ENCODE data around the gene PTPRD. TPM values are rescaled to one million over a fixed set of nuclear protein-coding genes. Genes with fewer than 3 reads are reported as not detected.

The PTPRD gene
- total RNA-seq, 1 donor from 2014 or later, result 136 TPM

DNA sequence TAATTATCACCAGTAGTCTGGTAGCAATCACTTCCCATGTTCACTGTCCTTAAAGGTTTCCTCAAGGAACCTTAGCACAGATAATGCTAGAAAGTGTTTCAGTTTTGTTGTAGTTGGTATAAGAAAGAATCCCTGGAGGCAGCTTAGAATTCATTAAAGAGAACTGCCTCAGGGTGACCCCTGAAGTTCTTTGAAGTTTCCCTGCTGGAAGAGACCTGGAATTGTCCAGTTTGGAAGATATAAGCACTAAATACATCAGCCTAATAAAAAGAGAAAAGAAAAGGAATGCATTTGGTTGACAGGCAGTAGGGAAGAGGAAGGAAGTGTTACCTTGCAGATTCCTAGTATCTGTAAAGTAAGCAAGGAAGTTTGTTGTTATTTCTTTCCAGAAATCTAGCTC is 1813.6 kb downstream of the PTPRD start:
- DNase-seq (ENCODE audit: low spot score), result peak; percentile 20
- Mint-ChIP-seq H3K4me3 (no peak overlapping the region), H3K4me1 (peaks cover 41% of the 10 kb centered on the region), H3K27me3 (ENCODE audit: insufficient read depth, low read depth) (no peaks in the 10 kb centered on the region), H3K27ac (peak overlapping the region; percentile 61), H3K36me3 (peaks cover 3% of the 10 kb centered on the region), H3K9me3 (peaks cover 1% of the 10 kb centered on the region)
- Histone ChIP-seq H3K79me2 (ENCODE audit: low read depth) (peaks cover 65% of the 10 kb centered on the region), H3K27me3 (no peaks in the 10 kb centered on the region), H3F3A (ENCODE audit: low read depth) (peaks cover 12% of the 10 kb centered on the region), H3K4me3 (no peak overlapping the region), H3K9me3 (ENCODE audit: low read depth) (no peaks in the 10 kb centered on the region), H4K20me1 (ENCODE audit: low read depth) (peaks cover 15% of the 10 kb centered on the region), H2AFZ (replicated peaks) (no peak overlapping the region), H3K36me3 (no peaks in the 10 kb centered on the region), H3K4me2 (peak overlapping the region; percentile 50), H3K9ac (no peak overlapping the region), H3K27ac (no peak overlapping the region), H3K4me1 (peaks cover 28% of the 10 kb centered on the region)
- TF ChIP-seq, protein P1, sequence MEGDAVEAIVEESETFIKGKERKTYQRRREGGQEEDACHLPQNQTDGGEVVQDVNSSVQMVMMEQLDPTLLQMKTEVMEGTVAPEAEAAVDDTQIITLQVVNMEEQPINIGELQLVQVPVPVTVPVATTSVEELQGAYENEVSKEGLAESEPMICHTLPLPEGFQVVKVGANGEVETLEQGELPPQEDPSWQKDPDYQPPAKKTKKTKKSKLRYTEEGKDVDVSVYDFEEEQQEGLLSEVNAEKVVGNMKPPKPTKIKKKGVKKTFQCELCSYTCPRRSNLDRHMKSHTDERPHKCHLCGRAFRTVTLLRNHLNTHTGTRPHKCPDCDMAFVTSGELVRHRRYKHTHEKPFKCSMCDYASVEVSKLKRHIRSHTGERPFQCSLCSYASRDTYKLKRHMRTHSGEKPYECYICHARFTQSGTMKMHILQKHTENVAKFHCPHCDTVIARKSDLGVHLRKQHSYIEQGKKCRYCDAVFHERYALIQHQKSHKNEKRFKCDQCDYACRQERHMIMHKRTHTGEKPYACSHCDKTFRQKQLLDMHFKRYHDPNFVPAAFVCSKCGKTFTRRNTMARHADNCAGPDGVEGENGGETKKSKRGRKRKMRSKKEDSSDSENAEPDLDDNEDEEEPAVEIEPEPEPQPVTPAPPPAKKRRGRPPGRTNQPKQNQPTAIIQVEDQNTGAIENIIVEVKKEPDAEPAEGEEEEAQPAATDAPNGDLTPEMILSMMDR (IDR thresholded peaks at IDR 0.05), result no peak
- TF ChIP-seq EZH2phosphoT487 (IDR thresholded peaks at IDR 0.05) (no peak), EZH2 (IDR thresholded peaks at IDR 0.05) (no peak)

DNA sequence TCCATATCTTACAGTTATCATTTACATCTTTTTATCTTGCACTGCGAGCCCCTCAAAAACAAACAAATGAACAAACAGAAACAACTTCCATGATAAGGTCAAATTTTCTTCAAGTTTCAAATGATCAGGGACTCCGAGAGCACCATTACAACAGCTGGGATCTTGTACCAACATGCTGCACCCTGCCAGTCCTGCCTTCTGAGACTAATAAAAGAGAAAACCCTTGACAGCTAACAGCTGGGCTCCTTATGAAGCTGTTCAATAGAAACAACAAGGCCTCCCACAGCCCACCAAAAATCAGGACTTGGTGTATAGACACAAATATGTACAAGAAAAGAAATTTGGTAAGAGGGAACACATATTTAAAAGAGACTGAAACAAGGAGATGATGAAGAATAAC is 1828.0 kb downstream of the PTPRD start:
- Histone ChIP-seq H3K27me3 (no peaks in the 10 kb centered on the region), H2AFZ (replicated peaks) (no peak overlapping the region), H4K20me1 (ENCODE audit: low read depth) (peaks cover 11% of the 10 kb centered on the region), H3K36me3 (no peaks in the 10 kb centered on the region), H3K9me3 (ENCODE audit: low read depth) (no peaks in the 10 kb centered on the region), H3F3A (ENCODE audit: low read depth) (no peaks in the 10 kb centered on the region), H3K4me1 (peaks cover 36% of the 10 kb centered on the region), H3K27ac (no peak overlapping the region), H3K9ac (no peak overlapping the region), H3K79me2 (ENCODE audit: low read depth) (peaks cover 25% of the 10 kb centered on the region), H3K4me2 (no peak overlapping the region), H3K4me3 (no peak overlapping the region)
- TF ChIP-seq EZH2 (IDR thresholded peaks at IDR 0.05) (no peak), EZH2phosphoT487 (IDR thresholded peaks at IDR 0.05) (no peak)
- TF ChIP-seq, protein P1 (IDR thresholded peaks at IDR 0.05), result no peak
- Mint-ChIP-seq H3K9me3 (no peaks in the 10 kb centered on the region), H3K4me3 (no peak overlapping the region), H3K4me1 (peaks cover 63% of the 10 kb centered on the region), H3K27me3 (ENCODE audit: insufficient read depth, low read depth) (peaks cover 4% of the 10 kb centered on the region), H3K36me3 (peaks cover 6% of the 10 kb centered on the region), H3K27ac (peak overlapping the region; percentile 6)
- DNase-seq (ENCODE audit: low spot score), result peak; percentile 21

DNA sequence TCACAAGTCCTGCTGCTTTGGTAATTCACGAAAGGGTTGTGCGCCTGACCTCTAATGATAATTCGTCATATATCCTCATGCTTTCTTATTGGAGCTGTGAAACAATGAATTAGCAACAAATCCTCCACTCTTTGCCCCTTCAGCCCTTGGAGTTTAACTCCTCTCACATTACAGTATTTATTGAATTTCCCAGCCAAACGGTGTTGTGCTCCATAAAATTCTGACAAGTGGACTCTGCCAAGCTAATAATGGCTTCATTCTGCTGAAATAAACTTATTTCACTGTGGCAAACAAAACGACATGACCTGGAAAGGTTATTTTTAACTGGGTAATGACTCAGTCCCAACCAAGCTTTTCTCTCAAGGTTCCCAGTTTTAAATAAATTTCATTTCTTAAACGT is 1828.9 kb downstream of the PTPRD start:
- Histone ChIP-seq H3K4me3 (no peak overlapping the region), H3K9me3 (ENCODE audit: low read depth) (no peaks in the 10 kb centered on the region), H2AFZ (replicated peaks) (no peak overlapping the region), H3K9ac (no peak overlapping the region), H3K36me3 (no peaks in the 10 kb centered on the region), H3K4me1 (peaks cover 45% of the 10 kb centered on the region), H4K20me1 (ENCODE audit: low read depth) (peaks cover 11% of the 10 kb centered on the region), H3K79me2 (ENCODE audit: low read depth) (peaks cover 33% of the 10 kb centered on the region), H3K27ac (no peak overlapping the region), H3K27me3 (no peaks in the 10 kb centered on the region), H3F3A (ENCODE audit: low read depth) (no peaks in the 10 kb centered on the region), H3K4me2 (no peak overlapping the region)
- Mint-ChIP-seq H3K27ac (peak overlapping the region; percentile 16), H3K4me3 (no peak overlapping the region), H3K9me3 (no peaks in the 10 kb centered on the region), H3K27me3 (ENCODE audit: insufficient read depth, low read depth) (peaks cover 4% of the 10 kb centered on the region), H3K4me1 (peaks cover 71% of the 10 kb centered on the region), H3K36me3 (peaks cover 5% of the 10 kb centered on the region)
- TF ChIP-seq, protein P1 (IDR thresholded peaks at IDR 0.05), result no peak
- TF ChIP-seq EZH2 (IDR thresholded peaks at IDR 0.05), result no peak
- no peak for TF ChIP-seq EZH2phosphoT487 (IDR thresholded peaks at IDR 0.05)
- DNase-seq (ENCODE audit: low spot score), result no peak

Data from neural progenitor cell (in vitro differentiated cells).